Loucy (cell line): ENCODE data around the gene SMIM15.

ENCODE experiments used
- H2AFZ ChIP-seq: fragments of 200-600 bp; sonication (generic); 2 replicates; pipeline ENCODE4 v1.6.0; 2016; ENCODE audit warnings: antibody characterized with exemption, mild to moderate bottlenecking, low read length, moderate library complexity
- H3F3A ChIP-seq: fragments of 200-600 bp; 2 replicates; pipeline ENCODE4 v1.6.0; 2016; ENCODE audit warnings: antibody characterized with exemption, low read depth, mild to moderate bottlenecking
- H3K27me3 ChIP-seq: fragments of 200-600 bp; sonication (generic); 2 replicates; pipeline ENCODE4 v1.6.1; 2014; ENCODE audit warnings: low read length, mild to moderate bottlenecking; ENCODE audit not compliant: insufficient read depth, poor library complexity, severe bottlenecking
- H3K36me3 ChIP-seq: fragments of 200-600 bp; sonication (generic); 2 replicates; pipeline ENCODE4 v1.6.1; 2016; ENCODE audit warnings: low read length; ENCODE audit not compliant: insufficient read depth
- H3K4me1 ChIP-seq: fragments of 200-600 bp; sonication (generic); 2 replicates; pipeline ENCODE4 v1.5.1; 2014; ENCODE audit warnings: low read length, mild to moderate bottlenecking; ENCODE audit not compliant: insufficient read depth, poor library complexity, severe bottlenecking
- H3K4me2 ChIP-seq: fragments of 200-600 bp; sonication (generic); 2 replicates; pipeline ENCODE4 v1.6.0; 2014; ENCODE audit warnings: antibody characterized with exemption, low read length, low read depth, mild to moderate bottlenecking; ENCODE audit not compliant: poor library complexity, severe bottlenecking
- H3K4me3 ChIP-seq: fragments of 200-600 bp; sonication (generic); 2 replicates; pipeline ENCODE4 v1.5.1; 2014; ENCODE audit warnings: low read length, mild to moderate bottlenecking, mixed read lengths; ENCODE audit not compliant: poor library complexity, severe bottlenecking
- H3K79me2 ChIP-seq: fragments of 200-600 bp; sonication (generic); 2 replicates; pipeline ENCODE4 v1.6.1; 2014; ENCODE audit warnings: low read length; ENCODE audit not compliant: insufficient read depth
- H3K9ac ChIP-seq: fragments of 200-600 bp; sonication (generic); 2 replicates; pipeline ENCODE4 v1.6.0; 2014; ENCODE audit warnings: mild to moderate bottlenecking, low read depth, low read length, moderate library complexity; ENCODE audit not compliant: poor library complexity, severe bottlenecking
- H3K9me2 ChIP-seq: fragments of 200-600 bp; sonication (generic); replicated peaks from 2 replicates; pipeline ENCODE4 v1.6.1; 2016; ENCODE audit warnings: low read depth, low read length, mixed read lengths
- H3K9me3 ChIP-seq: fragments of 200-600 bp; sonication (generic); 2 replicates; pipeline ENCODE4 v1.6.1; 2014; ENCODE audit warnings: mild to moderate bottlenecking, antibody characterized with exemption, low read length, low read depth; ENCODE audit not compliant: insufficient read depth
- H4K20me1 ChIP-seq: fragments of 200-600 bp; sonication (generic); 2 replicates; pipeline ENCODE4 v1.6.0; 2014; ENCODE audit warnings: antibody characterized with exemption, low read length, mild to moderate bottlenecking; ENCODE audit not compliant: insufficient read depth, poor library complexity, severe bottlenecking
- EZH2phosphoT487 ChIP-seq: fragments of 200-600 bp; IDR thresholded peaks from 2 replicates; pipeline ENCODE4 v1.6.1; 2018; ENCODE audit warnings: antibody characterized with exemption, mild to moderate bottlenecking, moderate library complexity, borderline replicate concordance
- TF ChIP-seq, protein P1 (sequence below): fragments of 200-600 bp; sonication (generic); conservative IDR thresholded peaks from 2 replicates; pipeline ENCODE4 v1.5.1; 2014; ENCODE audit warnings: mild to moderate bottlenecking, antibody characterized with exemption, low read length

Gene SMIM15

DNA sequence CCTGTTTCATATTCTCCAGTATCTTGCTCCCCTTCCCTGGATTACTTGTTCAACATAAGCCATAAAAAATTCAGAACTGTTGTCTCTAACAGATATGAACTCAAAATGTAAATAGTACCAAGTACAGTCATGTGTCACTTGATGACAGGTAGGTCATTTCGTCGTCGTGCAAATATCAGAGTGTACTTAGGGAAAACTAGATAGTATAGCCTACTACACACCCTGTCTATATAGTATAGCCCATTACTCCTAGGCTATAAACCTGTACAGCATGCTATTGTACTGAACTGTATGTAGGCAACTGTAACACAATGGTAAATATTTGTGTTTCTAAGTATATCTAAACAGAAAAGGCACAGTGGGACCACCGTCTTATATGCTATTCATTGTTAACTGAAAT is 39.1 kb downstream of the SMIM15 start:
- H3F3A ChIP-seq = no peaks in the 10 kb centered on the region
- no peaks in the 10 kb centered on the region for H3K4me1 ChIP-seq
- TF ChIP-seq EZH2phosphoT487 = no peak
- TF ChIP-seq, protein P1, sequence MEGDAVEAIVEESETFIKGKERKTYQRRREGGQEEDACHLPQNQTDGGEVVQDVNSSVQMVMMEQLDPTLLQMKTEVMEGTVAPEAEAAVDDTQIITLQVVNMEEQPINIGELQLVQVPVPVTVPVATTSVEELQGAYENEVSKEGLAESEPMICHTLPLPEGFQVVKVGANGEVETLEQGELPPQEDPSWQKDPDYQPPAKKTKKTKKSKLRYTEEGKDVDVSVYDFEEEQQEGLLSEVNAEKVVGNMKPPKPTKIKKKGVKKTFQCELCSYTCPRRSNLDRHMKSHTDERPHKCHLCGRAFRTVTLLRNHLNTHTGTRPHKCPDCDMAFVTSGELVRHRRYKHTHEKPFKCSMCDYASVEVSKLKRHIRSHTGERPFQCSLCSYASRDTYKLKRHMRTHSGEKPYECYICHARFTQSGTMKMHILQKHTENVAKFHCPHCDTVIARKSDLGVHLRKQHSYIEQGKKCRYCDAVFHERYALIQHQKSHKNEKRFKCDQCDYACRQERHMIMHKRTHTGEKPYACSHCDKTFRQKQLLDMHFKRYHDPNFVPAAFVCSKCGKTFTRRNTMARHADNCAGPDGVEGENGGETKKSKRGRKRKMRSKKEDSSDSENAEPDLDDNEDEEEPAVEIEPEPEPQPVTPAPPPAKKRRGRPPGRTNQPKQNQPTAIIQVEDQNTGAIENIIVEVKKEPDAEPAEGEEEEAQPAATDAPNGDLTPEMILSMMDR = no peak
- no peak overlapping the region for H3K9ac ChIP-seq
- no peak overlapping the region for H3K4me3 ChIP-seq
- H3K27me3 ChIP-seq = no peaks in the 10 kb centered on the region
- H3K79me2 ChIP-seq = no peaks in the 10 kb centered on the region
- H2AFZ ChIP-seq = no peak overlapping the region
- H3K9me2 ChIP-seq = no peaks in the 10 kb centered on the region
- H3K4me2 ChIP-seq = no peak overlapping the region
- no peaks in the 10 kb centered on the region for H3K9me3 ChIP-seq
- H4K20me1 ChIP-seq = no peaks in the 10 kb centered on the region
- no peaks in the 10 kb centered on the region for H3K36me3 ChIP-seq

DNA sequence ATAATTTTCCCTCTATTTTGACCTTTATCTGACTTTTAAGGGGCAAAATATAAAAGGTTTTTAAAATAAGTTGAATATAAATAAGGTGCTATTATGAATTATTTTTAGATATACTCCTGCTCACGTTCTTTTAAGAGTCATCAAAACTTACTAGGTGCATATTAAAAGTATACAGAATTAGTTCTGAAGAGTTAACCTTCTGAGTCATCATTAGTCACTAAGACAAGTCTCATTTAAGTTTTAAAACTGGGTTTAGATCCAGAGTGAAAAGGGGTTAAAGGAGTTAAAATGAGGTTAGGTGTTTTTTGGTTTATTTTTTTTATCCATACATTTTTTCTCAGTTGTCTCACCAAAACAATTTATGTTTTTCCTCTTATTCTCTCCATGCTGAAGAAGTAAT is 41.7 kb downstream of the SMIM15 start:
- no peaks in the 10 kb centered on the region for H3K4me1 ChIP-seq
- H4K20me1 ChIP-seq = no peaks in the 10 kb centered on the region
- no peak overlapping the region for H3K4me2 ChIP-seq
- no peak overlapping the region for H3K4me3 ChIP-seq
- no peaks in the 10 kb centered on the region for H3K9me3 ChIP-seq
- no peaks in the 10 kb centered on the region for H3K27me3 ChIP-seq
- H3K36me3 ChIP-seq = no peaks in the 10 kb centered on the region
- no peak for TF ChIP-seq EZH2phosphoT487
- TF ChIP-seq, protein P1 = no peak
- no peak overlapping the region for H3K9ac ChIP-seq
- no peak overlapping the region for H2AFZ ChIP-seq
- H3K9me2 ChIP-seq = 0 out of 2 replicates have a peak, but pooled peaks cover 3% of the 10 kb centered on the region
- H3K79me2 ChIP-seq = no peaks in the 10 kb centered on the region
- no peaks in the 10 kb centered on the region for H3F3A ChIP-seq

DNA sequence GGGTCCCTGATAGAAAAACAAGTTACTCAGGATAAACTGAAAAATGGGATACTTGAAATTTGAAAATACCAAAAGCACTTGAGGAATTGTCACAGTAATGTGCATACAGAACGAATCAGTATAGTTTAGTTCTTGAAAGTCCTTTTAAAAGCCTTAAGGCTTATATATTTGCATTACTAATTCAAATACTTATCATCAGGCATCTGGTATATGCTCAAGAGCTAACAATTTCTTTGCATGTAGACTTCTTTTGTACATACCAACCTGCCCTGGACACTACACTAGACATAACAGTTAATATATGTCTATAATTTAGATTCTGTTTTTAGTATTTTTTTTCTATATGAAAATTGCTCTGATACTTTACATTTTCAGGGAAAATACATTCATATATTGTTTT is 43.2 kb downstream of the SMIM15 start:
- no peak overlapping the region for H2AFZ ChIP-seq

More for the DNA sequence above, 43.2 kb downstream of the SMIM15 start:
- H3K27me3 ChIP-seq = no peaks in the 10 kb centered on the region
- H3K9me2 ChIP-seq = 0 out of 2 replicates have a peak, but pooled peaks cover 3% of the 10 kb centered on the region
- no peaks in the 10 kb centered on the region for H4K20me1 ChIP-seq
- H3K4me1 ChIP-seq = no peaks in the 10 kb centered on the region
- H3K4me2 ChIP-seq = no peak overlapping the region
- no peaks in the 10 kb centered on the region for H3K36me3 ChIP-seq
- no peak overlapping the region for H3K4me3 ChIP-seq
- no peak overlapping the region for H3K9ac ChIP-seq
- no peaks in the 10 kb centered on the region for H3F3A ChIP-seq
- H3K79me2 ChIP-seq = no peaks in the 10 kb centered on the region
- no peak for TF ChIP-seq EZH2phosphoT487
- TF ChIP-seq, protein P1 = no peak
- no peaks in the 10 kb centered on the region for H3K9me3 ChIP-seq
